Mucosa of descending colon (tissue), 3 donors: ENCODE measurements around the gene NPTN. TPM values are rescaled to one million over a fixed set of nuclear protein-coding genes. Genes with fewer than 3 reads are reported as not detected.
A peak's percentile ranks its signal among the peaks of the same experiment; 100 is the strongest.

Source experiments
- ATAC-seq: fragments of 200-7000 bp; cut with Tn5 transposase; one replicate; pipeline ENCODE4 v1.9.1; 2020; ENCODE audit warnings: mild to moderate bottlenecking, moderate library complexity
- DNase-seq, 3 donors: peaks; one replicate each; pipeline ENCODE4 v3.0.0-alpha.2; 2020
- H3K36me3 ChIP-seq: fragments of 200-600 bp; one replicate; pipeline ENCODE4 v1.8.0; 2021; ENCODE audit warnings: low read depth, mild to moderate bottlenecking
- H3K4me1 ChIP-seq: fragments of 200-600 bp; one replicate; pipeline ENCODE4 v1.8.0; 2021; ENCODE audit warnings: low read depth, mild to moderate bottlenecking
- H3K4me3 ChIP-seq: fragments of 200-600 bp; one replicate; pipeline ENCODE4 v1.8.0; 2021; ENCODE audit warnings: mild to moderate bottlenecking
- H3K9me3 ChIP-seq: fragments of 200-600 bp; one replicate; pipeline ENCODE4 v1.8.0; 2021; ENCODE audit warnings: mild to moderate bottlenecking
- intact Hi-C, 2 donors: fragments of 100-400 bp; cut with DNase I in 1 of 2; cut with micrococcal nuclease in 1 of 2; formaldehyde crosslinking; loops; one replicate each; pipeline versions ENCODE4 v1.11.0 to v1.11.1; 2022; cut with DNase I, micrococcal nuclease
- total RNA-seq, 3 donors: library from RNA; stranded (reverse); fragmentation: NEBNext Ultra II Directional in 2 of 3; extraction: Animal tissue kit (Norgen Biotek cat#: 25700) in 2 of 3; gene quantifications; one replicate each; pipeline versions ENCODE4 v1.2.1 to v1.2.4, GENCODE V29; 2021 to 2023
- TF ChIP-seq, protein P1 (sequence below): fragments of 200-600 bp; IDR thresholded peaks from one replicate; pipeline ENCODE4 v1.8.0; 2022; ENCODE audit warnings: antibody characterized with exemption, mild to moderate bottlenecking
- donor health status: DM: no; HTN: no; CAD: no; lungs with moderate emphysema.
- donor health status: DM: no; HTN: no; CAD: no.
- donor health status: DM: no; HTN: yes; CAD: no.

Gene NPTN
- total RNA-seq, 3 donors from 2014 or later = 157 to 200 (median 168) TPM

DNA sequence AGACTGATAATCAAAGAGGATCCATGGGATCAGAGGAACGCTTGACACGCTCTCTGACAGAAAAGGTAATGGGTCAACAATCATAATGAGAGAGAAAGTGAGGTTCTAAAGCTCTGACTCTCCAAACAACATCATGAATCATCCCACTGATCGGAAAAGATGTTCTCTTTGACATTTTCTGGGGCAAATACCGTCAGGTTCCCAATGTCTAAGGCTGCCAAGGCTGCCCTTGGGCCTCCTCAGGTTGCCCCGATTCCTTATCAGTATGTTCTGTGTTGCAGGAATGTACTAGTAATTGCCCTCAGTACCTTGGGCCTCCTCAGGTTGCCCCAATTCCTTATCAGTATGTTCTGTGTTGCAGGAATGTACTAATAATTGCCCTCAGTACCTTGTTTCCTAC lies 60.9 kb downstream of the NPTN start:
- DNase-seq (no peak), ATAC-seq (no peak)
- Histone ChIP-seq H3K4me1 (peaks cover 10% of the 10 kb centered on the region), H3K9me3 (no peaks in the 10 kb centered on the region), H3K4me3 (no peak overlapping the region), H3K36me3 (peaks cover 6% of the 10 kb centered on the region)
- intact Hi-C loops = no loop called here
- TF ChIP-seq, protein P1, sequence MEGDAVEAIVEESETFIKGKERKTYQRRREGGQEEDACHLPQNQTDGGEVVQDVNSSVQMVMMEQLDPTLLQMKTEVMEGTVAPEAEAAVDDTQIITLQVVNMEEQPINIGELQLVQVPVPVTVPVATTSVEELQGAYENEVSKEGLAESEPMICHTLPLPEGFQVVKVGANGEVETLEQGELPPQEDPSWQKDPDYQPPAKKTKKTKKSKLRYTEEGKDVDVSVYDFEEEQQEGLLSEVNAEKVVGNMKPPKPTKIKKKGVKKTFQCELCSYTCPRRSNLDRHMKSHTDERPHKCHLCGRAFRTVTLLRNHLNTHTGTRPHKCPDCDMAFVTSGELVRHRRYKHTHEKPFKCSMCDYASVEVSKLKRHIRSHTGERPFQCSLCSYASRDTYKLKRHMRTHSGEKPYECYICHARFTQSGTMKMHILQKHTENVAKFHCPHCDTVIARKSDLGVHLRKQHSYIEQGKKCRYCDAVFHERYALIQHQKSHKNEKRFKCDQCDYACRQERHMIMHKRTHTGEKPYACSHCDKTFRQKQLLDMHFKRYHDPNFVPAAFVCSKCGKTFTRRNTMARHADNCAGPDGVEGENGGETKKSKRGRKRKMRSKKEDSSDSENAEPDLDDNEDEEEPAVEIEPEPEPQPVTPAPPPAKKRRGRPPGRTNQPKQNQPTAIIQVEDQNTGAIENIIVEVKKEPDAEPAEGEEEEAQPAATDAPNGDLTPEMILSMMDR = no peak

DNA sequence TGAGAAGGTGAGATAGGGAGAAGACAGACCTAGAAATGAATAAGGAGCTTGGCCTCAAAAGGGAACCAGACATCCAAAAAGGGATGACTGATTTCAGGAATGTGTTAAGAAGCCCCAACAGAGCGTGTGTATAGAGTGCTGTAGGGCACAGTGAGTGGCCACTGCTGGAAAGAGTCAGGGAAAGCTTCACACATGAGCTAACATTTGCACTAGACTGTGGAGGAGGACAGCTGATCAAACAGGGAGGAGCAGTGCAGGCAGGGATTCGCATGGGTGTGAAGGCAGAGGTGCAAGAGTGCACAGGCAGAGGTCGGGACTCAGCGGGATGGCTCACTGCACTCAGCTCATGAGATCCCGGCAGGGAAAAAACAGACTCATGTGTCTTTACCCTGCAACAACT lies 61.8 kb downstream of the NPTN start:
- intact Hi-C loops = no loop called here
- Histone ChIP-seq H3K9me3 (no peaks in the 10 kb centered on the region), H3K36me3 (peaks cover 6% of the 10 kb centered on the region), H3K4me3 (no peak overlapping the region), H3K4me1 (peaks cover 10% of the 10 kb centered on the region)
- peak in 2 of 3 donors; percentile 36 to 45 for DNase-seq
- peak; percentile 49 for ATAC-seq
- TF ChIP-seq, protein P1 = no peak

DNA sequence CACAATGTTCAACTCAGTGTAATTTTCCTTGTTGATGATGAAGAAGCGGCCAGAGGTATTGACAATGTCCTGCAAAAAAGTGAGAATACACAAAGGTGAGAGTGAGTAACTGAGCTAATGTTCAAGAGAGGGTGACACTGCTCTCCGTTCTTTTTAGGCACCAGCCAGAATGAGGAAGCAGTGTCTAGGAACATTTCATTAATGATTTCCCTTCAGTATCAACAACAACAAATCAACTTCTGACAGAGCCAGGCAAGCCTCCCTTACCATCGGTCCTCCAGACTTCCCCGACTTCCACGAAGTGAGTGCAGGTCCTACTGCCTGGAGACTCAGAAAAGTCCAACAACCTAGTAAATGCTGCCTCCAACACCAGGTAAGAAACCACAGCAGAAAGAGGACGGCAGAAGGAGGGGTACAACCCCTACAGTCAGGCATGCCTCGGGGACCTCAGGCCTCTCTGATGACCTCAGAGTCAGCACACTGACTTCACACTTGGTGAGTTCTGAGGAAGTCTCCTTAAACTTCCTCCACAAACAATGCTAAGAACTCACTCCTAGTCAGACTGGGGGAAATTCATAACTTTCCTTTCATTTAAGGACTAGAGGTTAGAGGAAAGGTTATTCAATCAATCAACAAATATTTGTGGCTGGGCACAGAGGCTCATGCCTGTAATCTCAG lies 62.7 kb downstream of the NPTN start:
- H3K9me3 ChIP-seq = no peaks in the 10 kb centered on the region
- H3K36me3 ChIP-seq = peaks cover 6% of the 10 kb centered on the region
- ATAC-seq (no peak), DNase-seq (no peak)
- no peak overlapping the region for H3K4me3 ChIP-seq
- H3K4me1 ChIP-seq = peaks cover 10% of the 10 kb centered on the region
- intact Hi-C loops = no loop called here
- TF ChIP-seq, protein P1 = no peak

DNA sequence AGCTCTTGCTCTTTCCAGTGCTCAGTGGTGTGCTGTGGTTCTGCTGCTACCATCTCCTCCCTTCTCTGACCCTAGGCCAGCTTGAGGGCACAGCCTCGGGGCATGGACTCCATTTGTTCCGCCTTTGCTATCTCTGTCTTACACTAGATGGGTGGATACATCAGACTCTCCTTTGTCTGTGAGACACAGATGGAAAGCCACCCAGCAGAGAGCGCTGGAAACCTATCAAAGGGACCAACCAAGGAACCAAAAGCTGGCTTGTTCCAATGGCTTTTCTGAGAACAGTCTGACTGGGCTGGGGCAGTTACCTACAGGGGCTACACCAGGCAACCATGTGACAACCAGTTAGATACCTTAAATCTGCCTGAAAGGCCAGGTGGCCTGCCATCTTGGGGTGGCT lies 63.8 kb downstream of the NPTN start:
- intact Hi-C loops = loop anchor here in 1 of 2 donors (10.0 kb wide), 1 partner anchor 135 kb away; no protein-coding TSS in a partner anchor
- H3K4me1 ChIP-seq = peaks cover 8% of the 10 kb centered on the region
- H3K9me3 ChIP-seq = no peaks in the 10 kb centered on the region
- no peak for ATAC-seq
- H3K36me3 ChIP-seq = peaks cover 6% of the 10 kb centered on the region
- DNase-seq = no peak
- H3K4me3 ChIP-seq = no peak overlapping the region
- TF ChIP-seq, protein P1 = no peak

DNA sequence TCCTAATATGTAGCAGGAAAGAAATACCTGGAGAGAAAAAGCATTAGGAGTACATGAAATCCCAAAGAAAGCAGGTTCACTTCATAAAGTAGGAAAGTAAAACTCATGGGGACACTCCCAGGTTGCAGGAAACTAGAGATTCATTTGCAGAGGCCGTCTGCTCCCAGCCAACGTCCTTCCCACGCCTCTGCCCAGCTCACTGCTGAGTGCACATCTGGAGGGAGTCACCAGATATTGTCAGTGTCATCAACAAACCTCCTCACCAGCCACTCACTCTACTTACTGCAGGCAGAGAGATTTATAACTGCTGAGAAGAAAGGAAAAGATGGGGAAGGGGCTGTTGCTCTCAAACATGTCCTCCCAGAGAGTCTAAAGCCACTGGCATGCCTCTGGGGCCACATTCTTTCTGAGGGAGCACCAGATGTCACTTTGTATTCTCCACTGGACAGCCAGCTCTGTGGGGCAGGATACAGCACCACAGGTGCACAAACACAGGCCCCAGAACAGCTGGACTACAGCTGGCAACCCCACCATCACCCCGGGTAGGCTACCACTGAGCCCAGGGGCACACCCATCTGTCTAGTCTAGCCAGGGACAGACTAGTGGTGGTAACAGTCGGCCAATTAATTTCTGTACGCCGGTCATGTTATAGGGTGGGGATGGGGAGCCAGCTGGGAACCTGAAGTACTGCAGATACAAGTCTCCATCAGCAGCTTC lies 64.5 kb downstream of the NPTN start:
- H3K36me3 ChIP-seq = peaks cover 6% of the 10 kb centered on the region
- no peak for DNase-seq
- ATAC-seq = no peak
- peaks cover 4% of the 10 kb centered on the region for H3K4me1 ChIP-seq
- intact Hi-C loops = loop anchor here in 1 of 2 donors (10.0 kb wide), 1 partner anchor 136 kb away; no protein-coding TSS in a partner anchor
- TF ChIP-seq, protein P1 = no peak
- no peak overlapping the region for H3K4me3 ChIP-seq
- no peaks in the 10 kb centered on the region for H3K9me3 ChIP-seq
